Neural crest cell (in vitro differentiated cells): ENCODE measurements around the gene PLCH1. TPM values are rescaled to one million over a fixed set of nuclear protein-coding genes. Genes with fewer than 3 reads are reported as not detected.

Experiments used
- DNase-seq: peaks from one replicate; pipeline ENCODE4 v3.0.0; 2021; ENCODE audit warnings: low read depth, mixed read lengths, low spot score
- H3K27ac Mint-ChIP-seq: one replicate; pipeline ENCODE4 v1.8.0; 2021; ENCODE audit warnings: mild to moderate bottlenecking, mixed read lengths; ENCODE audit not compliant: unreplicated experiment
- H3K27me3 Mint-ChIP-seq: 2 replicates; pipeline ENCODE4 v1.8.0; 2021; ENCODE audit warnings: low read depth, mild to moderate bottlenecking, mixed read lengths
- H3K36me3 Mint-ChIP-seq: 2 replicates; pipeline ENCODE4 v1.8.0; 2021; ENCODE audit warnings: low read depth, mild to moderate bottlenecking, mixed read lengths
- H3K4me1 Mint-ChIP-seq: 2 replicates; pipeline ENCODE4 v1.8.0; 2021; ENCODE audit warnings: mixed read lengths
- H3K4me3 Mint-ChIP-seq: one replicate; pipeline ENCODE4 v1.8.0; 2021; ENCODE audit warnings: mild to moderate bottlenecking, mixed read lengths
- H3K9me3 Mint-ChIP-seq: 2 replicates; pipeline ENCODE4 v1.8.0; 2021; ENCODE audit warnings: mixed read lengths
- CTCF ChIP-seq: fragments of 200-600 bp; sonication (generic); conservative IDR thresholded peaks from 2 replicates; pipeline ENCODE4 v1.5.0; 2021; ENCODE audit warnings: antibody characterized with exemption, mild to moderate bottlenecking
- total RNA-seq: library from RNA; stranded (reverse); gene quantifications from 2 replicates; pipeline ENCODE4 v1.2.1, GENCODE V29; 2021

The PLCH1 gene
- total RNA-seq, 1 donor from 2014 or later = 22.4 TPM

- Mint-ChIP-seq H3K36me3 (peaks cover 2% of the 10 kb centered on the region), H3K27ac (no peak overlapping the region), H3K4me3 (no peak overlapping the region), H3K27me3 (peaks cover 3% of the 10 kb centered on the region), H3K9me3 (no peaks in the 10 kb centered on the region), H3K4me1 (no peaks in the 10 kb centered on the region)
- no peak for DNase-seq
- TF ChIP-seq CTCF = no peak
These were observed 150.2 kb downstream of the PLCH1 start for GRCh38 chr3:155594526-155595187.

- DNase-seq = no peak
- H3K9me3 Mint-ChIP-seq = no peaks in the 10 kb centered on the region
- H3K4me3 Mint-ChIP-seq = no peak overlapping the region
- H3K27me3 Mint-ChIP-seq = no peaks in the 10 kb centered on the region
- no peak for TF ChIP-seq CTCF
- H3K27ac Mint-ChIP-seq = no peak overlapping the region
- no peaks in the 10 kb centered on the region for H3K4me1 Mint-ChIP-seq
- peaks cover 2% of the 10 kb centered on the region for H3K36me3 Mint-ChIP-seq
These were observed 157.3 kb downstream of the PLCH1 start for GRCh38 chr3:155587581-155587980.

GRCh38 chr3:155585384-155585783 lies 159.5 kb downstream of the PLCH1 start:
- no peaks in the 10 kb centered on the region for H3K9me3 Mint-ChIP-seq
- H3K4me1 Mint-ChIP-seq = no peaks in the 10 kb centered on the region
- no peak for TF ChIP-seq CTCF
- H3K4me3 Mint-ChIP-seq = no peak overlapping the region
- no peak overlapping the region for H3K27ac Mint-ChIP-seq
- H3K27me3 Mint-ChIP-seq = no peaks in the 10 kb centered on the region
- no peak for DNase-seq
- H3K36me3 Mint-ChIP-seq = no peaks in the 10 kb centered on the region

GRCh38 chr3:155581579-155581978 lies 163.3 kb downstream of the PLCH1 start:
- H3K36me3 Mint-ChIP-seq = no peaks in the 10 kb centered on the region
- no peak overlapping the region for H3K27ac Mint-ChIP-seq
- H3K9me3 Mint-ChIP-seq = no peaks in the 10 kb centered on the region
- TF ChIP-seq CTCF = no peak
- no peak overlapping the region for H3K4me3 Mint-ChIP-seq
- no peak for DNase-seq
- H3K27me3 Mint-ChIP-seq = no peaks in the 10 kb centered on the region
- no peaks in the 10 kb centered on the region for H3K4me1 Mint-ChIP-seq

- H3K9me3 Mint-ChIP-seq = peaks cover 3% of the 10 kb centered on the region
- H3K4me1 Mint-ChIP-seq = no peaks in the 10 kb centered on the region
- no peak for TF ChIP-seq CTCF
- no peak for DNase-seq
- H3K27me3 Mint-ChIP-seq = no peaks in the 10 kb centered on the region
- H3K27ac Mint-ChIP-seq = no peak overlapping the region
- H3K36me3 Mint-ChIP-seq = peaks cover 5% of the 10 kb centered on the region
- H3K4me3 Mint-ChIP-seq = no peak overlapping the region
These were observed 172.8 kb downstream of the PLCH1 start for GRCh38 chr3:155572085-155572484.
